DMS79 (cell line): ENCODE measurements around the gene ARL6.
A peak's percentile ranks its signal among the peaks of the same experiment; 100 is the strongest.

Experiments
- DNase-seq: peaks from one replicate; lab custom pipeline; 2025; lab: John Stamatoyannopoulos, UW

The ARL6 gene

GRCh38 chr3:97764407-97765238 lies at the start of gene ARL6:
ARL6 (plus strand) TSS chr3:97764758; CDS start chr3:97768108, 3,350 bp downstream.
- DNase-seq = peak; percentile 94

- DNase-seq = peak; percentile 64
Measured at GRCh38 chr3:97719156-97719821, 45.3 kb upstream of the ARL6 start.

- DNase-seq = peak; percentile 14
Measured at GRCh38 chr3:97720417-97720816, 44.1 kb upstream of the ARL6 start.

- no peak for DNase-seq
Measured at GRCh38 chr3:97721446-97721845, 43.1 kb upstream of the ARL6 start.

GRCh38 chr3:97736928-97737327 lies 27.6 kb upstream of the ARL6 start:
- DNase-seq = no peak

GRCh38 chr3:97738761-97739160 lies 25.8 kb upstream of the ARL6 start:
- no peak for DNase-seq

GRCh38 chr3:97742036-97742435 lies 22.5 kb upstream of the ARL6 start:
- no peak for DNase-seq

GRCh38 chr3:97744289-97744688 lies 20.3 kb upstream of the ARL6 start:
- DNase-seq = no peak

GRCh38 chr3:97763586-97764406 lies 762 bp upstream of the ARL6 start:
- no peak for DNase-seq

- no peak for DNase-seq
Measured at GRCh38 chr3:97765336-97765735, 778 bp downstream of the ARL6 start.

GRCh38 chr3:97772926-97773325 lies 8.4 kb downstream of the ARL6 start:
- DNase-seq = no peak

GRCh38 chr3:97778152-97778551 lies 13.6 kb downstream of the ARL6 start:
- no peak for DNase-seq

GRCh38 chr3:97793420-97794019 lies 29.0 kb downstream of the ARL6 start:
- peak; percentile 17 for DNase-seq

GRCh38 chr3:97795951-97796350 lies 31.4 kb downstream of the ARL6 start:
- DNase-seq = no peak

GRCh38 chr3:97804471-97804870 lies 39.9 kb downstream of the ARL6 start:
- DNase-seq = no peak

GRCh38 chr3:97810779-97811390 lies 46.3 kb downstream of the ARL6 start:
- DNase-seq = no peak

GRCh38 chr3:97815149-97815917 lies 50.8 kb downstream of the ARL6 start:
- DNase-seq = no peak

- DNase-seq = no peak
Measured at GRCh38 chr3:97816811-97817210, 52.3 kb downstream of the ARL6 start.

GRCh38 chr3:97817965-97818364 lies 53.4 kb downstream of the ARL6 start:
- DNase-seq = peak; percentile 99

GRCh38 chr3:97820780-97821179 lies 56.2 kb downstream of the ARL6 start:
- DNase-seq = no peak

- no peak for DNase-seq
Measured at GRCh38 chr3:97821287-97821773, 56.8 kb downstream of the ARL6 start.
